Measurements from ENCODE around the gene NT5DC3. TPM values are rescaled to one million over a fixed set of nuclear protein-coding genes. Genes with fewer than 3 reads are reported as not detected.

The NT5DC3 gene
- total RNA-seq, 6 experiments from 2014 or later, result 10.5 to 12.8 (median 11.3) TPM

Other genes with a start within 250 kb of the NT5DC3 start
- 1,000 to 10,000 TPM; 1,001 to 1,318 (median 1,069) TPM for gene HSP90B1, start 89.2 kb upstream of the NT5DC3 start, total RNA-seq (2021; fragmentation: NEBNext Ultra II Directional; extraction: Animal tissue kit (Norgen Biotek cat#: 25700))
- gene TDG, start 124.6 kb upstream of the NT5DC3 start, total RNA-seq (2021; fragmentation: NEBNext Ultra II Directional; extraction: Animal tissue kit (Norgen Biotek cat#: 25700)), result 10 to 100 TPM; 13.9 to 19.7 (median 16.0) TPM
- 10 to 100 TPM; 36.4 to 58.0 (median 50.9) TPM for gene GLT8D2, start 209.0 kb upstream of the NT5DC3 start, total RNA-seq (2021; fragmentation: NEBNext Ultra II Directional; extraction: Animal tissue kit (Norgen Biotek cat#: 25700))
- gene HCFC2, start 223.3 kb upstream of the NT5DC3 start, total RNA-seq (2021; fragmentation: NEBNext Ultra II Directional; extraction: Animal tissue kit (Norgen Biotek cat#: 25700)), result 10 to 100 TPM; 19.6 to 23.8 (median 21.9) TPM